Mesendoderm (in vitro differentiated cells): ENCODE measurements around the gene HIP1R.

ENCODE experiments used
- DNase-seq: peaks from one replicate; pipeline ENCODE4 v3.0.0; 2013
- H2AK5ac ChIP-seq: 2 replicates; pipeline ENCODE4 v1.6.1; 2013; ENCODE audit warnings: low read length, inconsistent platforms
- H2BK120ac ChIP-seq: 2 replicates; pipeline ENCODE4 v1.6.1; 2013; ENCODE audit warnings: low read depth, mild to moderate bottlenecking, low read length, moderate library complexity, mixed read lengths
- H2BK15ac ChIP-seq: replicated peaks from 2 replicates; pipeline ENCODE4 v1.6.1; 2013; ENCODE audit warnings: low read depth, mild to moderate bottlenecking, moderate library complexity
- H2BK5ac ChIP-seq: 2 replicates; pipeline ENCODE4 v1.6.1; 2013; ENCODE audit warnings: low read length, inconsistent platforms
- H3K18ac ChIP-seq: 2 replicates; pipeline ENCODE4 v1.6.1; 2013; ENCODE audit warnings: mild to moderate bottlenecking, low read length, mixed read lengths
- H3K23ac ChIP-seq: one replicate; pipeline ENCODE4 v1.6.1; 2013; ENCODE audit warnings: low read length
- H3K27ac ChIP-seq: 2 replicates; pipeline ENCODE4 v1.5.1; 2013; ENCODE audit warnings: low read depth, mild to moderate bottlenecking, inconsistent platforms, low read length, moderate library complexity
- H3K27me3 ChIP-seq: 2 replicates; pipeline ENCODE4 v1.6.1; 2013; ENCODE audit warnings: low read length, control low read depth, mild to moderate bottlenecking, inconsistent platforms; ENCODE audit not compliant: insufficient read depth, poor library complexity
- H3K36me3 ChIP-seq: 2 replicates; pipeline ENCODE4 v1.6.1; 2013; ENCODE audit warnings: low read length, inconsistent platforms; ENCODE audit not compliant: control insufficient read depth, insufficient read depth
- H3K4ac ChIP-seq: one replicate; pipeline ENCODE4 v1.6.1; 2013; ENCODE audit warnings: low read depth, mild to moderate bottlenecking, low read length, moderate library complexity
- H3K4me1 ChIP-seq: 2 replicates; pipeline ENCODE4 v1.6.1; 2013; ENCODE audit warnings: low read depth, low read length, inconsistent platforms; ENCODE audit not compliant: control insufficient read depth
- H3K4me2 ChIP-seq: 2 replicates; pipeline ENCODE4 v1.6.1; 2013; ENCODE audit warnings: low read length
- H3K4me3 ChIP-seq: 2 replicates; pipeline ENCODE4 v1.5.1; 2013; ENCODE audit warnings: mild to moderate bottlenecking, low read length
- H3K56ac ChIP-seq: one replicate; pipeline ENCODE4 v1.6.1; 2013; ENCODE audit warnings: low read length
- H3K79me1 ChIP-seq: 2 replicates; pipeline ENCODE4 v1.6.1; 2013; ENCODE audit warnings: low read length, inconsistent platforms
- H3K79me2 ChIP-seq: 2 replicates; pipeline ENCODE4 v1.6.1; 2013; ENCODE audit warnings: mild to moderate bottlenecking, low read length; ENCODE audit not compliant: control insufficient read depth, insufficient read depth
- H3K9ac ChIP-seq: 2 replicates; pipeline ENCODE4 v1.6.1; 2013; ENCODE audit warnings: low read length, inconsistent platforms
- H4K5ac ChIP-seq: one replicate; pipeline ENCODE4 v1.6.1; 2013; ENCODE audit warnings: low read length
- H4K8ac ChIP-seq: one replicate; pipeline ENCODE4 v1.6.1; 2013; ENCODE audit warnings: low read depth, mild to moderate bottlenecking, control low read depth, low read length, moderate library complexity
- WGBS: extraction: QIAGEN DNeasy Blood & Tissue Kit; methylation state at CpG from one replicate; pipeline ENCODE4 v1.1.7; 2013; ENCODE audit warnings: low lambda C conversion rate, missing lambda C conversion rate; ENCODE audit not compliant: insufficient coverage; ENCODE audit errors: extremely low coverage; 5-methylcytosine and 5-hydroxymethylcytosine counted together

Gene HIP1R

DNA sequence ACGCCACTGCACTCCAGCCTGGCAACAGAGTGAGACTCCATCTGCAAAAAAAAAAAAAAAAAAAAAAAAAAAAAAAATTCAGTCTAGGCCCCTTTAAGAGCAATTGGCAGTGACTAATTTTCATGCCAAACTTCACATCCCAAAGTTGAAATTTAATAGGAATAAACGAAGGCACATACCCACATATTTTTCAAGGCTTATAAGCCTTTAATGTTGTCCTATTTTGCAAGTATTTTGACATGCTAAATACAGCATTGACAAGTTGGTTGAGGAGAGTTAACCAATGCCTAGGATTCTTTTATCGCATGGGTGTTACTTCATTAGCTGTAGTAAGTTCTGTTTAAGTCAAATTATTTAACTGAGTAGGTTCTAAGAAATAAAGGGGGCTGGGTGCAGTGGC is 23.5 kb upstream of the HIP1R start:
- H3K27me3 ChIP-seq: no peaks in the 10 kb centered on the region
- H2BK15ac ChIP-seq: no peak overlapping the region
- H3K56ac ChIP-seq: no peak overlapping the region
- no peak overlapping the region for H3K27ac ChIP-seq
- no peak overlapping the region for H3K18ac ChIP-seq
- H2BK120ac ChIP-seq: no peak overlapping the region
- no peak overlapping the region for H3K9ac ChIP-seq
- WGBS: no CpG with 5 or more reads among the region's 3 CpGs
- no peak overlapping the region for H2BK5ac ChIP-seq
- H3K23ac ChIP-seq: no peak overlapping the region
- DNase-seq: no peak
- H4K5ac ChIP-seq: no peak overlapping the region
- H3K4me1 ChIP-seq: no peaks in the 10 kb centered on the region
- no peaks in the 10 kb centered on the region for H3K36me3 ChIP-seq
- no peak overlapping the region for H3K4me3 ChIP-seq
- H2AK5ac ChIP-seq: no peak overlapping the region
- no peak overlapping the region for H3K4ac ChIP-seq
- H4K8ac ChIP-seq: no peak overlapping the region
- H3K4me2 ChIP-seq: no peak overlapping the region
- H3K79me2 ChIP-seq: no peaks in the 10 kb centered on the region
- no peaks in the 10 kb centered on the region for H3K79me1 ChIP-seq

DNA sequence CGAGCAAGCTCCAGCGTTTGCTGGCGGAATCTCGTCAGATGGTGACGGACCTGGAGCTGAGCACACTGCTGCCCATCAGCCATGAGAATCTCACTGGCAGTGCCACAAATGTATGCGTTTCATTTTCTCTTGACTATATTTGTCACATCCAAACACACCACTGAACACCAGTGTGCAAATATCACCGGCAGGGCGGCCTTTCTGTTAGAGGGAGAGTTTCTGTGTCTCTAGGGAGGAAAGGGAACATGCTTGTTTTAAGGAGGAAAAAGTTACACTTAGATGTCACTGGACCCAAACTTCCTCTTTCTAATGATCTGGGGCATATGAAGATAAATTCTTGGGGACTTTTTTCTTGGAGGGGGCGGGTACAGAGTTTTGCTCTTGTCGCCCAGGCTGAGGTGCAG is 21.9 kb upstream of the HIP1R start:
- Histone ChIP-seq H4K8ac (no peak overlapping the region), H2BK15ac (no peak overlapping the region), H3K4ac (no peak overlapping the region), H3K79me2 (no peaks in the 10 kb centered on the region), H3K23ac (no peak overlapping the region), H3K4me3 (no peak overlapping the region), H3K27me3 (no peaks in the 10 kb centered on the region), H3K79me1 (no peaks in the 10 kb centered on the region), H3K36me3 (no peaks in the 10 kb centered on the region), H2BK120ac (no peak overlapping the region), H4K5ac (no peak overlapping the region), H3K27ac (no peak overlapping the region), H3K4me2 (no peak overlapping the region), H2BK5ac (no peak overlapping the region), H3K18ac (no peak overlapping the region), H3K4me1 (no peaks in the 10 kb centered on the region), H3K56ac (no peak overlapping the region), H2AK5ac (no peak overlapping the region), H3K9ac (no peak overlapping the region)
- WGBS: no CpG with 5 or more reads among the region's 10 CpGs
- DNase-seq: no peak

DNA sequence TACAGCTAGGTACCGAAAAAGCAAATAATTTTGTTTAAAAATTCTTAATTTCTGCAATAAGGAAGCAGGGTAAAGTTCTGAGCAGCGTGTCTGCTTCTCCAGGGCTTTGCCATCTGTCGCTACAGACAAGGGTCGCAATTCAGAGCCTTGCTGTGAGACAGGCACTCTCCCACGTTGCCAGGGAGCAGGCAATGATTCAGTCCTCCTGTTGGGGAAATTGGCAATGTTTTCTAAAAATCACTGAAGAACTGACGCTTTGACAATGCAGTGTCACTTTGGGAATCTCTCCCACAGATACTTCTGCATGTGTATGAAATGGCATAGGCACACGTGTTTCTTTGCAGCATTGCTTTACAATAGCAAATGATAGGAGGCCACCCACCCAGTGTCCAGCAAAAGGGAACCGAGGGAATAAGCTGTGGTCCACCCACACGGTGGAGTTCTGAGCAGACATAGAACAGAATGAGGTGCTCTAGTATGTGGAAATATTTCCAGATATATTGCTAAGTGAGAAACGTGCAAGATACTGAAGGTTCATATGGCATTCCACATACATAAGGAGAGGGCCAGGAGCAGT is 16.0 kb upstream of the HIP1R start:
- no CpG with 5 or more reads among the region's 10 CpGs for WGBS
- Histone ChIP-seq H3K27me3 (no peaks in the 10 kb centered on the region), H3K4me2 (no peak overlapping the region), H3K4me1 (no peaks in the 10 kb centered on the region), H2AK5ac (no peak overlapping the region), H3K36me3 (no peaks in the 10 kb centered on the region), H3K18ac (no peak overlapping the region), H3K4me3 (no peak overlapping the region), H2BK5ac (no peak overlapping the region), H3K79me2 (no peaks in the 10 kb centered on the region), H3K27ac (no peak overlapping the region), H4K5ac (no peak overlapping the region), H3K4ac (no peak overlapping the region), H3K79me1 (no peaks in the 10 kb centered on the region), H3K9ac (no peak overlapping the region), H3K23ac (no peak overlapping the region), H3K56ac (no peak overlapping the region), H2BK15ac (no peak overlapping the region), H2BK120ac (no peak overlapping the region), H4K8ac (no peak overlapping the region)
- DNase-seq: no peak

DNA sequence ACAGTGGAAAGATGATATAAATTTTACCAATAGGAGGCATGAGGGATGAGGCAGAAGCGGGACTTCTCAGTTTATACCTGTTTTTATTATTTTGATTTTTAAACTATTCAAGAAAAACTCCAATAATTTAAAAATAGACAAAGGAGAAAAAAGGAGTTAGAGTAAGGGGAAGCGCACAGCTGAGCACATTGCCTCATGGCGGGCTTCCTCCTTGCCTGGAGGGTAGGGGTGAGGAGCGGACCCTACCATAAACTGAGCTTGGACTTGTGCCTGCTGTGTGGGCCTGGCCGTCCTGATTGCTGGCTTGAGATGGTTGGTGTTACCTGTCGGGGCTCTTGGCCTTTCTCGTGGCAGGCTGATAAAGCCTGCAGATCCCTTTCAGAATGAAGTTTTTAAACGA is 15.1 kb upstream of the HIP1R start:
- H3K79me2 ChIP-seq: no peaks in the 10 kb centered on the region
- no peak overlapping the region for H2BK5ac ChIP-seq
- H2AK5ac ChIP-seq: no peak overlapping the region
- H3K4me3 ChIP-seq: no peak overlapping the region
- no peak for DNase-seq
- no peak overlapping the region for H2BK120ac ChIP-seq
- H3K27me3 ChIP-seq: no peaks in the 10 kb centered on the region
- no peaks in the 10 kb centered on the region for H3K4me1 ChIP-seq
- H3K4me2 ChIP-seq: no peak overlapping the region
- H3K4ac ChIP-seq: no peak overlapping the region
- no CpG with 5 or more reads among the region's 8 CpGs for WGBS
- no peaks in the 10 kb centered on the region for H3K79me1 ChIP-seq
- no peak overlapping the region for H2BK15ac ChIP-seq
- no peak overlapping the region for H3K9ac ChIP-seq
- no peak overlapping the region for H3K18ac ChIP-seq
- no peak overlapping the region for H3K27ac ChIP-seq
- no peak overlapping the region for H3K56ac ChIP-seq
- H4K8ac ChIP-seq: no peak overlapping the region
- no peaks in the 10 kb centered on the region for H3K36me3 ChIP-seq
- H4K5ac ChIP-seq: no peak overlapping the region
- no peak overlapping the region for H3K23ac ChIP-seq

- Histone ChIP-seq H4K8ac (no peak overlapping the region), H3K27ac (no peak overlapping the region), H2BK15ac (no peak overlapping the region), H2BK5ac (no peak overlapping the region), H3K4me2 (no peak overlapping the region), H2BK120ac (no peak overlapping the region), H4K5ac (no peak overlapping the region), H2AK5ac (no peak overlapping the region), H3K23ac (no peak overlapping the region), H3K79me2 (no peaks in the 10 kb centered on the region), H3K56ac (no peak overlapping the region), H3K4ac (no peak overlapping the region), H3K4me1 (no peaks in the 10 kb centered on the region), H3K4me3 (no peak overlapping the region), H3K27me3 (no peaks in the 10 kb centered on the region), H3K36me3 (no peaks in the 10 kb centered on the region), H3K18ac (no peak overlapping the region), H3K9ac (no peak overlapping the region), H3K79me1 (no peaks in the 10 kb centered on the region)
- no peak for DNase-seq
- no CpG with 5 or more reads among the region's 7 CpGs for WGBS
These were observed 14.4 kb upstream of the HIP1R start for GRCh38 chr12:122820838-122821271.

- H3K27ac ChIP-seq: no peak overlapping the region
- H2BK120ac ChIP-seq: no peak overlapping the region
- no peaks in the 10 kb centered on the region for H3K27me3 ChIP-seq
- H3K56ac ChIP-seq: no peak overlapping the region
- WGBS: no CpG with 5 or more reads among the region's 11 CpGs
- no peak overlapping the region for H3K4ac ChIP-seq
- no peak overlapping the region for H3K4me3 ChIP-seq
- H3K18ac ChIP-seq: no peak overlapping the region
- no peak overlapping the region for H3K9ac ChIP-seq
- no peaks in the 10 kb centered on the region for H3K79me2 ChIP-seq
- no peak overlapping the region for H2BK15ac ChIP-seq
- no peak for DNase-seq
- no peak overlapping the region for H4K8ac ChIP-seq
- H3K36me3 ChIP-seq: no peaks in the 10 kb centered on the region
- H2AK5ac ChIP-seq: no peak overlapping the region
- no peak overlapping the region for H3K23ac ChIP-seq
- no peak overlapping the region for H4K5ac ChIP-seq
- H2BK5ac ChIP-seq: no peak overlapping the region
- no peaks in the 10 kb centered on the region for H3K79me1 ChIP-seq
- H3K4me2 ChIP-seq: no peak overlapping the region
- no peaks in the 10 kb centered on the region for H3K4me1 ChIP-seq
These were observed 11.8 kb upstream of the HIP1R start for GRCh38 chr12:122823429-122823828.
